Measurements from ENCODE around the gene STARD5.

STARD5 gene

GRCh38 chr15:81312790-81313543, 11.0 kb downstream of the STARD5 start:
- DNase-seq: peak in 5 of 58 donors; percentile 16 to 45 (median 29)

GRCh38 chr15:81311752-81312464, 12.0 kb downstream of the STARD5 start:
- DNase-seq: peak in 1 of 58 donors; percentile 44

GRCh38 chr15:81310480-81310879, 13.5 kb downstream of the STARD5 start:
- DNase-seq: no peak

- no peak for DNase-seq
These were observed 14.1 kb downstream of the STARD5 start for GRCh38 chr15:81309647-81310450.

- no peak for DNase-seq
These were observed 15.7 kb downstream of the STARD5 start for GRCh38 chr15:81308260-81308659.

- peak in 5 of 58 donors; percentile 17 to 35 (median 21) for DNase-seq
These were observed 19.7 kb downstream of the STARD5 start for GRCh38 chr15:81304226-81304625.

- DNase-seq: no peak
These were observed 20.4 kb downstream of the STARD5 start for GRCh38 chr15:81303244-81304225.

- no peak for DNase-seq
These were observed 21.2 kb downstream of the STARD5 start for GRCh38 chr15:81302701-81303109.

- peak in 9 of 58 donors; percentile 11 to 52 (median 14) for DNase-seq
These were observed 22.0 kb downstream of the STARD5 start for GRCh38 chr15:81301815-81302399.

- no peak for DNase-seq
These were observed 22.6 kb downstream of the STARD5 start for GRCh38 chr15:81301385-81301784.

- no peak for DNase-seq
These were observed 24.2 kb downstream of the STARD5 start for GRCh38 chr15:81299630-81300273.

GRCh38 chr15:81299156-81299555, 24.8 kb downstream of the STARD5 start:
- DNase-seq: no peak

- DNase-seq: no peak
These were observed 25.3 kb downstream of the STARD5 start for GRCh38 chr15:81298611-81299010.

GRCh38 chr15:81297603-81298575, 26.1 kb downstream of the STARD5 start:
- DNase-seq: no peak

GRCh38 chr15:81297147-81297572, 26.8 kb downstream of the STARD5 start:
- DNase-seq: no peak

GRCh38 chr15:81296673-81297072, 27.3 kb downstream of the STARD5 start:
- peak in 9 of 58 donors; percentile 11 to 37 (median 18) for DNase-seq

- DNase-seq: no peak
These were observed 27.8 kb downstream of the STARD5 start for GRCh38 chr15:81296186-81296585.

GRCh38 chr15:81295486-81296121, 28.3 kb downstream of the STARD5 start:
- DNase-seq: no peak
